ENCODE results near the gene CACNB2. TPM values are rescaled to one million over a fixed set of nuclear protein-coding genes. Genes with fewer than 3 reads are reported as not detected.

CACNB2 gene
- polyA plus RNA-seq, 2 of the 4 experiments (the other 2 are of a cell fraction): not detected

GRCh38 chr10:18235477-18235876, 95.3 kb downstream of the CACNB2 start:
- no peak for FAIRE-seq
- 7% methylated on average over 4 of the region's 4 CpGs for WGBS (ENCODE audit: missing lambda C conversion rate)

DNA sequence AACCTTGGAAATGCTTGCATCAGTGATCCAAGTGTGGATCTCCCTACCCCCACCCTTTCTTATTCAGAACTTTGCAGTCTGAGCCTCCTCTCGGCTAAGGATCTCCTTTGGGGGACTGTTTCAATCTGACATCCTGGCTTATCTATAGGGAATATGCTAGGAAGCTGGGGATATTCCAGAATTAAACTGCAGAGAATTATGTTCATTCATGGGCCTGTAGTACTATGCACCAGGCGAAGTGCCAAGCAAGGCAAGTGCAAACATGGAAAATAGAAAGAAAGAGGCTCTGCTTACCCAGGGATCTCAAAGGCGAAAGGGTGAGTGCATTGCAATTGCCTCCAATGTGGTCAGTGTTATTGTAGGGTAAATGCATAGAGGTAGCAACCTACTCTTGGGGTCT, 96.5 kb downstream of the CACNB2 start:
- ChIA-PET CTCF (no interaction called here), POLR2A (no interaction called here)
- 3% methylated on average over 3 of the region's 3 CpGs for WGBS (ENCODE audit: missing lambda C conversion rate)
- ATAC-seq (no peak), FAIRE-seq (no peak), DNase-seq (ENCODE audit: low read depth in 1 of 2, low spot score in 1 of 2) (no peak)
- Histone ChIP-seq H3K4me2 (no peak overlapping the region), H3K4me3 (no peak overlapping the region), H3K4me1 (no peaks in the 10 kb centered on the region), H3K27ac (no peak overlapping the region), H3K9me3 (no peaks in the 10 kb centered on the region)
- TF ChIP-seq KDM5A (IDR thresholded peaks at IDR 0.05): no peak
- TF ChIP-seq, protein P1, sequence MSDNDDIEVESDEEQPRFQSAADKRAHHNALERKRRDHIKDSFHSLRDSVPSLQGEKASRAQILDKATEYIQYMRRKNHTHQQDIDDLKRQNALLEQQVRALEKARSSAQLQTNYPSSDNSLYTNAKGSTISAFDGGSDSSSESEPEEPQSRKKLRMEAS (IDR thresholded peaks at IDR 0.05): no peak
- TF ChIP-seq ZNF302 (CRISPR knock-in tag; IDR thresholded peaks at IDR 0.05): no peak
- no peak for TF ChIP-seq CHD4 (IDR thresholded peaks at IDR 0.05; ENCODE audit: borderline replicate concordance)
- TF ChIP-seq RCOR1 (IDR thresholded peaks at IDR 0.05; ENCODE audit: low read depth, low read length): no peak
- no peak for TF ChIP-seq ZFP36 (IDR thresholded peaks at IDR 0.05; ENCODE audit: borderline replicate concordance, partially characterized antibody)
- no peak for TF ChIP-seq ESRRA (IDR thresholded peaks at IDR 0.05; ENCODE audit: borderline replicate concordance, low read length)
- TF ChIP-seq, protein P2, sequence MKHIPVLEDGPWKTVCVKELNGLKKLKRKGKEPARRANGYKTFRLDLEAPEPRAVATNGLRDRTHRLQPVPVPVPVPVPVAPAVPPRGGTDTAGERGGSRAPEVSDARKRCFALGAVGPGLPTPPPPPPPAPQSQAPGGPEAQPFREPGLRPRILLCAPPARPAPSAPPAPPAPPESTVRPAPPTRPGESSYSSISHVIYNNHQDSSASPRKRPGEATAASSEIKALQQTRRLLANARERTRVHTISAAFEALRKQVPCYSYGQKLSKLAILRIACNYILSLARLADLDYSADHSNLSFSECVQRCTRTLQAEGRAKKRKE (CRISPR knock-in tag; IDR thresholded peaks at IDR 0.05; ENCODE audit: low read depth): no peak
- TF ChIP-seq HOXB13 (CRISPR knock-in tag; IDR thresholded peaks at IDR 0.05; ENCODE audit: low read depth): no peak
- no peak for TF ChIP-seq CBX8 (IDR thresholded peaks at IDR 0.05)
- TF ChIP-seq RAD21 (conservative IDR thresholded peaks at IDR 0.05 in 1 of 2, IDR thresholded peaks at IDR 0.05 in 1 of 2): no peak
- no peak for TF ChIP-seq CBX2 (IDR thresholded peaks at IDR 0.05; ENCODE audit: borderline replicate concordance, low read depth)
- no peak for TF ChIP-seq HES2 (IDR thresholded peaks at IDR 0.05)
- TF ChIP-seq, protein P3, sequence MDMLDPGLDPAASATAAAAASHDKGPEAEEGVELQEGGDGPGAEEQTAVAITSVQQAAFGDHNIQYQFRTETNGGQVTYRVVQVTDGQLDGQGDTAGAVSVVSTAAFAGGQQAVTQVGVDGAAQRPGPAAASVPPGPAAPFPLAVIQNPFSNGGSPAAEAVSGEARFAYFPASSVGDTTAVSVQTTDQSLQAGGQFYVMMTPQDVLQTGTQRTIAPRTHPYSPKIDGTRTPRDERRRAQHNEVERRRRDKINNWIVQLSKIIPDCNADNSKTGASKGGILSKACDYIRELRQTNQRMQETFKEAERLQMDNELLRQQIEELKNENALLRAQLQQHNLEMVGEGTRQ (IDR thresholded peaks at IDR 0.05): no peak
- TF ChIP-seq JUN (IDR thresholded peaks at IDR 0.05): no peak
- no peak for TF ChIP-seq ZSCAN20 (CRISPR knock-in tag; IDR thresholded peaks at IDR 0.05)
- no peak for TF ChIP-seq POLR2AphosphoS2 (conservative IDR thresholded peaks at IDR 0.05; ENCODE audit: low read length)

More at GRCh38 chr10:18235477-18235876, 95.3 kb downstream of the CACNB2 start:
- Histone ChIP-seq H3K9me3 (no peaks in the 10 kb centered on the region), H3K4me2 (no peak overlapping the region), H3K27ac (no peak overlapping the region), H3K4me3 (no peak overlapping the region), H3K4me1 (no peaks in the 10 kb centered on the region)
- ChIA-PET CTCF (interaction anchor here (0.6 kb wide), 1 partner anchor 386 kb away, joined by 3 read pairs; no protein-coding TSS in a partner anchor), POLR2A (no interaction called here)
- no peak for TF ChIP-seq TFCP2L1 (CRISPR knock-in tag; IDR thresholded peaks at IDR 0.05)
- TF ChIP-seq RARB (CRISPR knock-in tag; IDR thresholded peaks at IDR 0.05): no peak
- no peak for TF ChIP-seq NFE2L2 (conservative IDR thresholded peaks at IDR 0.05; ENCODE audit: low read length)
- no peak for TF ChIP-seq GATA3 (IDR thresholded peaks at IDR 0.05; ENCODE audit: borderline replicate concordance)
- no peak for TF ChIP-seq HEYL (CRISPR knock-in tag; IDR thresholded peaks at IDR 0.05)
- TF ChIP-seq PHF8 (IDR thresholded peaks at IDR 0.05; ENCODE audit: borderline replicate concordance, low read depth): no peak
- TF ChIP-seq EP300 (IDR thresholded peaks at IDR 0.05): no peak
- no peak for TF ChIP-seq HOXA7 (CRISPR knock-in tag; IDR thresholded peaks at IDR 0.05)
- TF ChIP-seq BHLHE40 (IDR thresholded peaks at IDR 0.05; ENCODE audit: low read depth, low read length): no peak
- TF ChIP-seq RAD21 (conservative IDR thresholded peaks at IDR 0.05 in 1 of 2, IDR thresholded peaks at IDR 0.05 in 1 of 2): no peak
- DNase-seq (ENCODE audit: low read depth in 1 of 2, low spot score in 1 of 2) (no peak), ATAC-seq (no peak)

Data from A549 (cell line).